Kidney (tissue), 14 donors: Measurements from ENCODE around the gene ABHD12. TPM values are rescaled to one million over a fixed set of nuclear protein-coding genes. Genes with fewer than 3 reads are reported as not detected.
A peak's percentile ranks its signal among the peaks of the same experiment; 100 is the strongest.

Experiments used
- DNase-seq, 5 donors: peaks; one replicate each; pipeline ENCODE4 v3.0.0-alpha.2; 2013 to 2020
- FAIRE-seq: peaks from 2 replicates; lab custom pipeline; 2012; peaks lifted over from hg19 to GRCh38; lab: Jason Lieb, UNC
- H3K27ac ChIP-seq, 2 donors: one replicate each; pipeline ENCODE4 v1.7.0; 2013; ENCODE audit warnings: low read depth in 2 of 2, low read length in 2 of 2, inconsistent platforms in 1 of 2
- H3K27me3 ChIP-seq: one replicate; pipeline ENCODE4 v1.7.1; 2013; ENCODE audit warnings: low read length, inconsistent platforms; ENCODE audit not compliant: control insufficient read depth, insufficient read depth
- H3K36me3 ChIP-seq, 3 donors: one replicate each; pipeline versions ENCODE4 v1.7.0 to v1.7.1; 2013; ENCODE audit warnings: low read length in 3 of 3, control low read depth in 1 of 3, inconsistent platforms in 1 of 3; ENCODE audit not compliant: insufficient read depth in 3 of 3, control insufficient read depth in 2 of 3
- H3K4me1 ChIP-seq, 3 donors: one replicate each; pipeline versions ENCODE4 v1.7.0 to v1.7.1; 2013; ENCODE audit warnings: low read length in 3 of 3, inconsistent platforms in 1 of 3, low read depth in 1 of 3; ENCODE audit not compliant: control insufficient read depth in 2 of 3, insufficient read depth in 2 of 3
- H3K4me3 ChIP-seq, 3 donors: one replicate each; pipeline versions ENCODE4 v1.7.0 to v1.8.1; 2013; ENCODE audit warnings: low read length in 3 of 3, control low read depth in 1 of 3, inconsistent platforms in 1 of 3
- H3K9ac ChIP-seq, 3 donors: one replicate each; pipeline versions ENCODE4 v1.7.0 to v1.7.1; 2013; ENCODE audit warnings: low read length in 3 of 3, control low read depth in 1 of 3, inconsistent platforms in 1 of 3
- H3K9me3 ChIP-seq, 3 donors: one replicate each; pipeline versions ENCODE4 v1.7.0 to v1.7.1; 2013; ENCODE audit warnings: low read length in 3 of 3, control low read depth in 1 of 3, inconsistent platforms in 1 of 3; ENCODE audit not compliant: control insufficient read depth in 2 of 3, insufficient read depth in 1 of 3
- intact Hi-C: fragments of 100-400 bp; cut with DNase I; formaldehyde crosslinking; loops from one replicate; pipeline ENCODE4 v1.11.1; 2022
- polyA plus RNA-seq: library from polyadenylated mRNA; stranded (reverse); fragments of 350-450 nt; fragmentation: Illumina TruSeq; extraction: RNeasy Lipid Tissue Mini Kit (QIAGEN cat#74804); gene quantifications from one replicate; pipeline ENCODE4 v1.2.3, GENCODE V29; 2014; ENCODE audit warnings: low read depth, low replicate concordance; ENCODE audit not compliant: insufficient read depth
- total RNA-seq: library from RNA; stranded (reverse); fragmentation: NEBNext Ultra II Directional; extraction: Animal tissue kit (Norgen Biotek cat#: 25700); gene quantifications from one replicate; pipeline ENCODE4 v1.2.1, GENCODE V29; 2021
- TF ChIP-seq, protein P1 (sequence below): IDR thresholded peaks from 3 replicates; pipeline ENCODE4 v1.5.1; 2012; ENCODE audit warnings: mild to moderate bottlenecking, moderate library complexity, borderline replicate concordance; ENCODE audit not compliant: insufficient read depth; ENCODE audit errors: extremely low read depth
- donor health status: control.
- donor health status: control.
- donor health status: control.
- donor health status: control.
- donor health status: control.
- donor health status: DM: yes; HTN: yes; CAD: no.
- donor health status: Normal renal cell carcinoma (clear cell type).

Gene ABHD12
- total and polyA plus RNA-seq, 2 donors from 2014 or later = 61.5 to 68.1 TPM

- Histone ChIP-seq H3K9me3 (no peaks in the 10 kb centered on the region), H3K27me3 (no peaks in the 10 kb centered on the region), H3K4me1 (peaks cover 0 to 15% (median 5%) of the 10 kb centered on the region in 3 donors), H3K27ac (no peak overlapping the region), H3K36me3 (peaks cover 0 to 7% (median 3%) of the 10 kb centered on the region in 3 donors), H3K9ac (no peak overlapping the region), H3K4me3 (no peak overlapping the region)
- DNase-seq = peak in 1 of 5 donors; percentile 61
- TF ChIP-seq, protein P1, sequence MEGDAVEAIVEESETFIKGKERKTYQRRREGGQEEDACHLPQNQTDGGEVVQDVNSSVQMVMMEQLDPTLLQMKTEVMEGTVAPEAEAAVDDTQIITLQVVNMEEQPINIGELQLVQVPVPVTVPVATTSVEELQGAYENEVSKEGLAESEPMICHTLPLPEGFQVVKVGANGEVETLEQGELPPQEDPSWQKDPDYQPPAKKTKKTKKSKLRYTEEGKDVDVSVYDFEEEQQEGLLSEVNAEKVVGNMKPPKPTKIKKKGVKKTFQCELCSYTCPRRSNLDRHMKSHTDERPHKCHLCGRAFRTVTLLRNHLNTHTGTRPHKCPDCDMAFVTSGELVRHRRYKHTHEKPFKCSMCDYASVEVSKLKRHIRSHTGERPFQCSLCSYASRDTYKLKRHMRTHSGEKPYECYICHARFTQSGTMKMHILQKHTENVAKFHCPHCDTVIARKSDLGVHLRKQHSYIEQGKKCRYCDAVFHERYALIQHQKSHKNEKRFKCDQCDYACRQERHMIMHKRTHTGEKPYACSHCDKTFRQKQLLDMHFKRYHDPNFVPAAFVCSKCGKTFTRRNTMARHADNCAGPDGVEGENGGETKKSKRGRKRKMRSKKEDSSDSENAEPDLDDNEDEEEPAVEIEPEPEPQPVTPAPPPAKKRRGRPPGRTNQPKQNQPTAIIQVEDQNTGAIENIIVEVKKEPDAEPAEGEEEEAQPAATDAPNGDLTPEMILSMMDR = no peak
- intact Hi-C loops = no loop called here
- no peak for FAIRE-seq
Measured at GRCh38 chr20:25299806-25300205, 90.8 kb downstream of the ABHD12 start.

GRCh38 chr20:25297141-25297905 lies 93.3 kb downstream of the ABHD12 start:
- H3K9ac ChIP-seq = no peak overlapping the region
- no peaks in the 10 kb centered on the region for H3K27me3 ChIP-seq
- FAIRE-seq = no peak
- no peak overlapping the region for H3K27ac ChIP-seq
- H3K36me3 ChIP-seq = peaks cover 0 to 5% (median 0%) of the 10 kb centered on the region in 3 donors
- no peak overlapping the region for H3K4me3 ChIP-seq
- TF ChIP-seq, protein P1 = no peak
- peaks cover 0 to 15% (median 5%) of the 10 kb centered on the region in 3 donors for H3K4me1 ChIP-seq
- DNase-seq = no peak
- intact Hi-C loops = no loop called here
- no peaks in the 10 kb centered on the region for H3K9me3 ChIP-seq

DNA sequence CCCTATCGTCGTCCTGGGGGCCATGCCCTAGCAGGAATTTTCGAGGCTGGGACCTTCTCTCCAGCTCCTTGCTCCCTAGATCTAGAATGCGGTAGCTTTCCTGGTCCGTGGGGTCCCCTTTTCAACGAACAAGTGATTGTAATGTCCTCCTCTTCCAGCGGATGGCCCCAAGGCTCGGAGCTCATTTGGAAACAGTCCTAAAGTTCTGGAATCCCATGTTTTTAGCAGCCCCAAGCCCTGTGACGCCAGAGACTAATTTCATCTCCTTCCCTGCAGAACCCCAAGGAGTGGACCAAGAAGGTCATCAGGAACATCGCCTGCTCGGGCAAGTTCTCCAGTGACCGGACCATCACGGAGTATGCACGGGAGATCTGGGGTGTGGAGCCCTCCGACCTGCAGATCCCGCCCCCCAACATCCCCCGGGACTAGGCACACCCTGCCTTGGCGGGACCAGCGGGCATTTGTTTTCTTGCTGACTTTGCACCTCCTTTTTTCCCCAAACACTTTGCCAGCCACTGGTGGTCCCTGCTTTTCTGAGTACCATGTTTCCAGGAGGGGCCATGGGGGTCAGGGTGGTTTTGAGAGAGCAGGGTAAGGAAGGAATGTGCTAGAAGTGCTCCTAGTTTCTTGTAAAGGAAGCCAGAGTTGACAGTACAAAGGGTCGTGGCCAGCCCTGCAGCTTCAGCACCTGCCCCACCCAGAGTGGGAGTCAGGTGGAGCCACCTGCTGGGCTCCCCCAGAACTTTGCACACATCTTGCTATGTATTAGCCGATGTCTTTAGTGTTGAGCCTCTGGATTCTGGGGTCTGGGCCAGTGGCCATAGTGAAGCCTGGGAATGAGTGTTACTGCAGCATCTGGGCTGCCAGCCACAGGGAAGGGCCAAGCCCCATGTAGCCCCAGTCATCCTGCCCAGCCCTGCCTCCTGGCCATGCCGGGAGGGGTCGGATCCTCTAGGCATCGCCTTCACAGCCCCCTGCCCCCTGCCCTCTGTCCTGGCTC lies 94.2 kb downstream of the ABHD12 start:
- H3K36me3 ChIP-seq = peaks cover 0 to 8% (median 0%) of the 10 kb centered on the region in 3 donors
- TF ChIP-seq, protein P1 = peak; percentile 21
- no peak for FAIRE-seq

More for the DNA sequence above, 94.2 kb downstream of the ABHD12 start:
- DNase-seq = no peak
- no peaks in the 10 kb centered on the region for H3K9me3 ChIP-seq
- H3K27me3 ChIP-seq = no peaks in the 10 kb centered on the region
- no peak overlapping the region for H3K9ac ChIP-seq
- peak overlapping the region; percentile 14 to 39 for H3K27ac ChIP-seq
- intact Hi-C loops = no loop called here
- no peak overlapping the region for H3K4me3 ChIP-seq
- H3K4me1 ChIP-seq = peaks cover 0 to 15% (median 5%) of the 10 kb centered on the region in 3 donors
